ENCODE data around the gene PDCL2.

GRCh38 chr4:55539658-55540057, 52.4 kb downstream of the PDCL2 start:
- no peak for TF ChIP-seq CTCF (IDR thresholded peaks at IDR 0.05; ENCODE audit: insufficient read depth, low read length, poor library complexity, severe bottlenecking)
- TF ChIP-seq EZH2phosphoT487 (conservative IDR thresholded peaks at IDR 0.05; ENCODE audit: low read length): no peak

All from SU-DHL-6 (cell line).